ENCODE results near the gene SORCS3.

The SORCS3 gene

DNA sequence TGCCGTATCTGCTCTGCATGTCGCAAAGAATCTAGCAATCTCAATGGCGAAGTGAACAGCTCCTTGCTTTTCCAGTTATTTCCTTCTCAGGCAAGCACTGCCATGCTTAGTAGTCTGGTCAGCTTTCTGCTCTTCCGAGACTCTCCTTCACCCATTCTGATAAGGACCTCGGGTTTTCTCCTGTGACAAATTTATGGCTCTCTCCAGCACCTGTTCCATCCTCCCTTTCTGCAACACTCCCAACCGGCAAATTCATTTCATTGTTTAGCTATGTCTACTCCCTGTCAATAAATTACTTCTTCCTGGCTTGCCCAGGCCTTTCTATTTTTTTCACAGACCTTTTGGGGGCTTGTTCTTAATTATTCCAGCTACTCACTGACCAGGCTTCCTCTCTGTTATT is 252.6 kb downstream of the SORCS3 start:
- H3K27ac ChIP-seq: no peak overlapping the region
- no peaks in the 10 kb centered on the region for H3K36me3 ChIP-seq (replicated peaks)
- H3K27me3 ChIP-seq (replicated peaks): no peaks in the 10 kb centered on the region
- in situ Hi-C loops (cut with HindIII; ENCODE audit: low pct_ligation_motif_present, low sequenced_read_pairs): no loop called here
- no peak for DNase-seq
- TF ChIP-seq, protein P1, sequence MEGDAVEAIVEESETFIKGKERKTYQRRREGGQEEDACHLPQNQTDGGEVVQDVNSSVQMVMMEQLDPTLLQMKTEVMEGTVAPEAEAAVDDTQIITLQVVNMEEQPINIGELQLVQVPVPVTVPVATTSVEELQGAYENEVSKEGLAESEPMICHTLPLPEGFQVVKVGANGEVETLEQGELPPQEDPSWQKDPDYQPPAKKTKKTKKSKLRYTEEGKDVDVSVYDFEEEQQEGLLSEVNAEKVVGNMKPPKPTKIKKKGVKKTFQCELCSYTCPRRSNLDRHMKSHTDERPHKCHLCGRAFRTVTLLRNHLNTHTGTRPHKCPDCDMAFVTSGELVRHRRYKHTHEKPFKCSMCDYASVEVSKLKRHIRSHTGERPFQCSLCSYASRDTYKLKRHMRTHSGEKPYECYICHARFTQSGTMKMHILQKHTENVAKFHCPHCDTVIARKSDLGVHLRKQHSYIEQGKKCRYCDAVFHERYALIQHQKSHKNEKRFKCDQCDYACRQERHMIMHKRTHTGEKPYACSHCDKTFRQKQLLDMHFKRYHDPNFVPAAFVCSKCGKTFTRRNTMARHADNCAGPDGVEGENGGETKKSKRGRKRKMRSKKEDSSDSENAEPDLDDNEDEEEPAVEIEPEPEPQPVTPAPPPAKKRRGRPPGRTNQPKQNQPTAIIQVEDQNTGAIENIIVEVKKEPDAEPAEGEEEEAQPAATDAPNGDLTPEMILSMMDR (IDR thresholded peaks at IDR 0.05; ENCODE audit: low read depth, low read length, missing control alignments): no peak
- H3K4me3 ChIP-seq (ENCODE audit: low read depth, low read length): no peak overlapping the region

DNA sequence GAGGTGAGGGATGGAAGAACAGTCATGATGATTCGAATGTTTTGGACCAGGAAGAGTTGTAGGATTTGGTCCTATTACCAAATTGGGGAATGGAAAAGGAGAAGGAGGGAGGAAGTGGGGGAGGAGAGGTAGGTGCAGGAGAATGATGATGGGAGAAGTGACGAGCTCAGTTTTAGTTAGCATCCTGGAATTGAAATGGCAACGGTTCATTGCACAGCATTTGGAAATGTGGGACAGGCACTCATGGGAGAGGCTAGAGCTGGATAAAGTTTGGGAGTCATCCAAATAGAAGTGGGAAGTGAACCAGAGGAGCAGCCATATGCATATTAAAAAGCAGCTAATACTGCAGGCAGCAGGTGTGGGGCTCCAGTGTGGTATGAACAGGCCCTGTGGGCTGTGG is 253.6 kb downstream of the SORCS3 start:
- Histone ChIP-seq H3K36me3 (replicated peaks) (no peaks in the 10 kb centered on the region), H3K4me3 (ENCODE audit: low read depth, low read length) (no peak overlapping the region), H3K27me3 (replicated peaks) (no peaks in the 10 kb centered on the region), H3K27ac (no peak overlapping the region)
- no peak for DNase-seq
- in situ Hi-C loops (cut with HindIII; ENCODE audit: low pct_ligation_motif_present, low sequenced_read_pairs): no loop called here
- TF ChIP-seq, protein P1 (IDR thresholded peaks at IDR 0.05; ENCODE audit: low read depth, low read length, missing control alignments): no peak

DNA sequence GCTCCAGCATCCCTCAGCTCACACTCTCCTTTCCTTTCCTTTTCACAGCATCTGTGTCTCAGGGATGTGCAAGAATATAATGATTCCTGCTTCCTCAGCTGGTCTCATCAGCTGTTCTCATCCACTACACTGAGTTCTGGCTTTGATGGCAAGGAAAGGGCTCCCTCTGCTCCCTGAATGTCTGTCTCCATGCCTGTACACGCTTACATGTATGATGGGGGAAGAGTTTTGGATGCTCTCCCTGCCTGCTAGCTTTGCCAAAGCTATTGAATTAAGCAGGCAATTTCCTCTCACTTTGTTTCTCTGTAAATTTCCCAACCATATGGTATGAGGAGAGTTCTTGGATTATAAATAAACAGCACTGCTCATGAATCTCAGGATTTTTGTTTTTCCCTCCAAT is 254.5 kb downstream of the SORCS3 start:
- TF ChIP-seq, protein P1 (IDR thresholded peaks at IDR 0.05; ENCODE audit: low read depth, low read length, missing control alignments): no peak
- Histone ChIP-seq H3K27me3 (replicated peaks) (no peaks in the 10 kb centered on the region), H3K4me3 (ENCODE audit: low read depth, low read length) (no peak overlapping the region), H3K27ac (no peak overlapping the region), H3K36me3 (replicated peaks) (no peaks in the 10 kb centered on the region)
- in situ Hi-C loops (cut with HindIII; ENCODE audit: low pct_ligation_motif_present, low sequenced_read_pairs): no loop called here
- no peak for DNase-seq

GRCh38 chr10:104895981-104896380 is 254.9 kb downstream of the SORCS3 start:
- TF ChIP-seq, protein P1 (IDR thresholded peaks at IDR 0.05; ENCODE audit: low read depth, low read length, missing control alignments): no peak
- H3K27ac ChIP-seq: no peak overlapping the region
- H3K4me3 ChIP-seq (ENCODE audit: low read depth, low read length): no peak overlapping the region
- no peak for DNase-seq
- in situ Hi-C loops (cut with HindIII; ENCODE audit: low pct_ligation_motif_present, low sequenced_read_pairs): no loop called here
- no peaks in the 10 kb centered on the region for H3K27me3 ChIP-seq (replicated peaks)
- no peaks in the 10 kb centered on the region for H3K36me3 ChIP-seq (replicated peaks)

GRCh38 chr10:104897696-104898095 is 256.6 kb downstream of the SORCS3 start:
- TF ChIP-seq, protein P1 (IDR thresholded peaks at IDR 0.05; ENCODE audit: low read depth, low read length, missing control alignments): no peak
- DNase-seq: no peak

DNA sequence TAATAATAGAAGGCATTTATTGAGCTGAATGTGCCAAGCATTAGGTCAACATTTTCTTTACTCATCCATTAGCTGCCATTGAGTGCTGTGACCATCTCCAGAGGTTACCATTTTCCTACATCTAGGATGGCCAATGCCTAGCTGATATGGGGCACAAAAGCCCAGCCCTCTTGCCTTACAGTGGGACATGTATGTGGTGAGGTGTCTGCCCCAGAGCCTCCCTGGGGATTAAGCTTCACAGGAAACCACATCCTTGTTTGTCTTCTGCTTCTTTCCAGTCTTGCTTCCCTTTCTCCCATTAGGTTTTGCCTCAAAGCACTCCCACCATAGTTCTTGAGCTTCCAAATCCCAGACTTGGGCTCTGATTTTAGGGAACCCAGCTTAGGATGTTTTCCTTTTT is 258.7 kb downstream of the SORCS3 start:
- Histone ChIP-seq H3K4me3 (ENCODE audit: low read depth, low read length) (no peak overlapping the region), H3K27ac (no peak overlapping the region), H3K27me3 (replicated peaks) (no peaks in the 10 kb centered on the region), H3K36me3 (replicated peaks) (no peaks in the 10 kb centered on the region)
- no peak for DNase-seq
- in situ Hi-C loops (cut with HindIII; ENCODE audit: low pct_ligation_motif_present, low sequenced_read_pairs): no loop called here
- TF ChIP-seq, protein P1 (IDR thresholded peaks at IDR 0.05; ENCODE audit: low read depth, low read length, missing control alignments): no peak

More at GRCh38 chr10:104897696-104898095, 256.6 kb downstream of the SORCS3 start:
- H3K27me3 ChIP-seq (replicated peaks): no peaks in the 10 kb centered on the region
- in situ Hi-C loops (cut with HindIII; ENCODE audit: low pct_ligation_motif_present, low sequenced_read_pairs): no loop called here
- no peak overlapping the region for H3K27ac ChIP-seq
- H3K4me3 ChIP-seq (ENCODE audit: low read depth, low read length): no peak overlapping the region
- no peaks in the 10 kb centered on the region for H3K36me3 ChIP-seq (replicated peaks)

All from brain microvascular endothelial cell (primary cell).